Neural progenitor cell (in vitro differentiated cells): Measurements from ENCODE around the gene BGN. TPM values are rescaled to one million over a fixed set of nuclear protein-coding genes. Genes with fewer than 3 reads are reported as not detected.

Experiments
- DNase-seq: peaks from one replicate; pipeline ENCODE4 v3.0.0-alpha.2; 2016; ENCODE audit warnings: low spot score
- H2AFZ ChIP-seq: fragments of 200-600 bp; sonication (generic); replicated peaks from 2 replicates; pipeline ENCODE4 v1.6.1; 2016; ENCODE audit warnings: antibody characterized with exemption
- H3F3A ChIP-seq: fragments of 200-600 bp; sonication (generic); 2 replicates; pipeline ENCODE4 v1.6.1; 2016; ENCODE audit warnings: antibody characterized with exemption, low read depth
- H3K27ac ChIP-seq: fragments of 200-600 bp; sonication (generic); 2 replicates; pipeline ENCODE4 v1.5.1; 2016; ENCODE audit warnings: mild to moderate bottlenecking
- H3K27me3 ChIP-seq: fragments of 200-600 bp; sonication (generic); 2 replicates; pipeline ENCODE4 v1.6.1; 2016; ENCODE audit warnings: mild to moderate bottlenecking, moderate library complexity
- H3K36me3 ChIP-seq: fragments of 200-600 bp; sonication (generic); 2 replicates; pipeline ENCODE4 v1.5.1; 2016
- H3K4me1 ChIP-seq: fragments of 200-600 bp; sonication (generic); 2 replicates; pipeline ENCODE4 v1.6.1; 2016; ENCODE audit warnings: mixed run types
- H3K4me2 ChIP-seq: fragments of 200-600 bp; sonication (generic); 2 replicates; pipeline ENCODE4 v1.6.1; 2016
- H3K4me3 ChIP-seq: fragments of 200-600 bp; sonication (generic); 2 replicates; pipeline ENCODE4 v1.5.1; 2016
- H3K79me2 ChIP-seq: fragments of 200-600 bp; sonication (generic); 2 replicates; pipeline ENCODE4 v1.6.1; 2016; ENCODE audit warnings: low read depth
- H3K9ac ChIP-seq: fragments of 200-600 bp; sonication (generic); 2 replicates; pipeline ENCODE4 v1.6.1; 2016
- H3K9me3 ChIP-seq: fragments of 200-600 bp; sonication (generic); 2 replicates; pipeline ENCODE4 v1.5.1; 2016; ENCODE audit warnings: low read depth
- H4K20me1 ChIP-seq: fragments of 200-600 bp; sonication (generic); 2 replicates; pipeline ENCODE4 v1.6.1; 2016; ENCODE audit warnings: low read depth
- H3K27ac Mint-ChIP-seq: 3 replicates; pipeline ENCODE4 v1.8.0; 2021; ENCODE audit warnings: mixed read lengths
- H3K27me3 Mint-ChIP-seq: 2 replicates; pipeline ENCODE4 v1.8.0; 2022; ENCODE audit warnings: low read depth, mild to moderate bottlenecking, inconsistent platforms, moderate library complexity, mixed read lengths; ENCODE audit not compliant: insufficient read depth
- H3K36me3 Mint-ChIP-seq: 3 replicates; pipeline ENCODE4 v1.8.0; 2021; ENCODE audit warnings: mixed read lengths
- H3K4me1 Mint-ChIP-seq: 3 replicates; pipeline ENCODE4 v1.8.0; 2021; ENCODE audit warnings: mixed read lengths
- H3K4me3 Mint-ChIP-seq: 3 replicates; pipeline ENCODE4 v1.8.0; 2021; ENCODE audit warnings: mild to moderate bottlenecking, moderate library complexity, mixed read lengths
- H3K9me3 Mint-ChIP-seq: 3 replicates; pipeline ENCODE4 v1.8.0; 2020; ENCODE audit warnings: mixed read lengths
- EZH2 ChIP-seq: fragments of 200-600 bp; sonication (generic); IDR thresholded peaks from 2 replicates; pipeline ENCODE4 v1.6.1; 2017; ENCODE audit warnings: antibody characterized with exemption, mild to moderate bottlenecking, moderate library complexity
- EZH2phosphoT487 ChIP-seq: fragments of 200-600 bp; sonication (generic); IDR thresholded peaks from 2 replicates; pipeline ENCODE4 v1.6.1; 2017; ENCODE audit warnings: antibody characterized with exemption
- total RNA-seq: library from RNA; depleted of rRNA; stranded (reverse); fragments of >200 nt; gene quantifications from 2 replicates; pipeline ENCODE4 v1.2.3, GENCODE V29; 2015; ENCODE audit warnings: low replicate concordance
- TF ChIP-seq, protein P1 (sequence below): fragments of 200-600 bp; sonication (generic); IDR thresholded peaks from 2 replicates; pipeline ENCODE4 v1.5.1; 2017; ENCODE audit warnings: antibody characterized with exemption, mild to moderate bottlenecking

Gene BGN
- total RNA-seq, 1 donor from 2014 or later, result not detected

GRCh38 chrX:153456704-153457103, 38.1 kb upstream of the BGN start:
- H3K4me3 Mint-ChIP-seq, result no peak overlapping the region

GRCh38 chrX:153457136-153457825, 37.5 kb upstream of the BGN start:
- Mint-ChIP-seq H3K27me3 (peaks cover 2% of the 10 kb centered on the region), H3K36me3 (peaks cover 8% of the 10 kb centered on the region), H3K4me1 (no peaks in the 10 kb centered on the region), H3K9me3 (peaks cover 14% of the 10 kb centered on the region), H3K27ac (no peak overlapping the region), H3K4me3 (no peak overlapping the region)
- Histone ChIP-seq H3K4me1 (no peaks in the 10 kb centered on the region), H3K9ac (no peak overlapping the region), H3K79me2 (no peaks in the 10 kb centered on the region), H3K27me3 (no peaks in the 10 kb centered on the region), H2AFZ (no peak overlapping the region), H3K27ac (no peak overlapping the region), H3K4me3 (no peak overlapping the region), H4K20me1 (no peaks in the 10 kb centered on the region), H3F3A (no peaks in the 10 kb centered on the region), H3K36me3 (no peaks in the 10 kb centered on the region), H3K9me3 (no peaks in the 10 kb centered on the region), H3K4me2 (no peak overlapping the region)
- no peak for DNase-seq
- TF ChIP-seq EZH2, result no peak
- no peak for TF ChIP-seq EZH2phosphoT487
- TF ChIP-seq, protein P1, sequence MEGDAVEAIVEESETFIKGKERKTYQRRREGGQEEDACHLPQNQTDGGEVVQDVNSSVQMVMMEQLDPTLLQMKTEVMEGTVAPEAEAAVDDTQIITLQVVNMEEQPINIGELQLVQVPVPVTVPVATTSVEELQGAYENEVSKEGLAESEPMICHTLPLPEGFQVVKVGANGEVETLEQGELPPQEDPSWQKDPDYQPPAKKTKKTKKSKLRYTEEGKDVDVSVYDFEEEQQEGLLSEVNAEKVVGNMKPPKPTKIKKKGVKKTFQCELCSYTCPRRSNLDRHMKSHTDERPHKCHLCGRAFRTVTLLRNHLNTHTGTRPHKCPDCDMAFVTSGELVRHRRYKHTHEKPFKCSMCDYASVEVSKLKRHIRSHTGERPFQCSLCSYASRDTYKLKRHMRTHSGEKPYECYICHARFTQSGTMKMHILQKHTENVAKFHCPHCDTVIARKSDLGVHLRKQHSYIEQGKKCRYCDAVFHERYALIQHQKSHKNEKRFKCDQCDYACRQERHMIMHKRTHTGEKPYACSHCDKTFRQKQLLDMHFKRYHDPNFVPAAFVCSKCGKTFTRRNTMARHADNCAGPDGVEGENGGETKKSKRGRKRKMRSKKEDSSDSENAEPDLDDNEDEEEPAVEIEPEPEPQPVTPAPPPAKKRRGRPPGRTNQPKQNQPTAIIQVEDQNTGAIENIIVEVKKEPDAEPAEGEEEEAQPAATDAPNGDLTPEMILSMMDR, result no peak

More at GRCh38 chrX:153456704-153457103, 38.1 kb upstream of the BGN start:
- no peak overlapping the region for H3K9ac ChIP-seq
- no peaks in the 10 kb centered on the region for H4K20me1 ChIP-seq
- no peak overlapping the region for H3K4me3 ChIP-seq
- H3K9me3 ChIP-seq, result no peaks in the 10 kb centered on the region
- H3K27ac ChIP-seq, result no peak overlapping the region
- Mint-ChIP-seq H3K36me3 (peaks cover 6% of the 10 kb centered on the region), H3K4me1 (no peaks in the 10 kb centered on the region), H3K9me3 (peaks cover 12% of the 10 kb centered on the region), H3K27me3 (peaks cover 2% of the 10 kb centered on the region), H3K27ac (no peak overlapping the region)
- no peaks in the 10 kb centered on the region for H3K36me3 ChIP-seq
- H3K27me3 ChIP-seq, result no peaks in the 10 kb centered on the region
- TF ChIP-seq EZH2phosphoT487 (no peak), EZH2 (no peak)
- TF ChIP-seq, protein P1, result no peak
- no peaks in the 10 kb centered on the region for H3F3A ChIP-seq
- H2AFZ ChIP-seq, result no peak overlapping the region
- no peak for DNase-seq
- no peaks in the 10 kb centered on the region for H3K79me2 ChIP-seq
- H3K4me1 ChIP-seq, result no peaks in the 10 kb centered on the region
- no peak overlapping the region for H3K4me2 ChIP-seq

- Histone ChIP-seq H2AFZ (no peak overlapping the region), H3K4me3 (no peak overlapping the region), H4K20me1 (no peaks in the 10 kb centered on the region), H3K9ac (no peak overlapping the region), H3K36me3 (no peaks in the 10 kb centered on the region), H3K4me2 (no peak overlapping the region), H3K27me3 (no peaks in the 10 kb centered on the region), H3K79me2 (no peaks in the 10 kb centered on the region), H3K27ac (no peak overlapping the region), H3F3A (no peaks in the 10 kb centered on the region), H3K9me3 (no peaks in the 10 kb centered on the region), H3K4me1 (no peaks in the 10 kb centered on the region)
- no peak overlapping the region for H3K27ac Mint-ChIP-seq
- H3K4me3 Mint-ChIP-seq, result no peak overlapping the region
- peaks cover 8% of the 10 kb centered on the region for H3K36me3 Mint-ChIP-seq
- peaks cover 15% of the 10 kb centered on the region for H3K9me3 Mint-ChIP-seq
- no peak for DNase-seq
- peaks cover 2% of the 10 kb centered on the region for H3K27me3 Mint-ChIP-seq
- no peaks in the 10 kb centered on the region for H3K4me1 Mint-ChIP-seq
- no peak for TF ChIP-seq EZH2
- TF ChIP-seq EZH2phosphoT487, result no peak
- TF ChIP-seq, protein P1, result no peak
Measured at GRCh38 chrX:153457827-153458466, 36.8 kb upstream of the BGN start.
